Measurements from ENCODE around the gene KREMEN2. TPM values are rescaled to one million over a fixed set of nuclear protein-coding genes. Genes with fewer than 3 reads are reported as not detected.

The KREMEN2 gene
- total and polyA plus RNA-seq, 2 donors (not counting 3 experiments of a cell fraction or from before 2014, with no cell fraction given) = not detected

DNA sequence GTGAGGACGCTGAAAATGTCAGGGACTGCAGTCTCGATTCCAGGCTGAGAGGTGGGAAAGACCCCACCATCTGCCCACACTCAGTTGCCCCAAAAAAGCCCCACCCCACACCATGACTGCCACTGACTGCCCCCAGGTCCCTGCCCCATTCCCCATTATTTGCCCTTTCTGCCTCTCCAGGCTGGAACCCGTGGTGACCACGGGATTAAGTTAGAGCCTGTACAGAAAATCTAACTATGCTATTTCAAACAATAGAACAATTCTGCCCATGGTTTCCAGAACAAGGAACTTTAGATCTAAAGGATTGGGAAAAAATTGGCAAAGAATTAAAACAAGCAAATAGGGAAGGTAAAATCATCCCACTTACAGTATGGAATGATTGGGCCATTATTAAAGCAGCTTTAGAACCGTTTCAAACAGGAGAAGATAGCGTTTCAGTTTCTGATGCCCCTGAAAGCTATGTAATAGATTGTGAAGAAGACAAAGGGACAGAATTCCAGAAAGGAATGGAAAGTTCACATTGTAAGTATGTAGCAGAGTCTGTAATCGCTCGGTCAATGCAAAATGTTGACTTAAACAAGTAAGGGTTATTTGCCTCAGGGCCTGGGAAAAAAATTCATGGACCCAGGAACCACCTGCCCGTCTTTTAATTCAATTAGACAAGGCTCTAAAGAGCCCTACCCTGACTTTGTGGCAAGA is 38.0 kb upstream of the KREMEN2 start:
- Histone ChIP-seq H2AFZ (ENCODE audit: low read depth, low read length) (no peak overlapping the region), H3K9me3 (replicated peaks; ENCODE audit: control insufficient read depth, insufficient read depth, low read length) (no peaks in the 10 kb centered on the region), H3K27ac (ENCODE audit: insufficient read depth, low read depth, low read length) (no peak overlapping the region), H3K27me3 (ENCODE audit: control insufficient read depth in 2 of 2, insufficient read depth in 2 of 2, low read length in 2 of 2) (no peaks in the 10 kb centered on the region), H3K4me3 (replicated peaks in 1 of 3; ENCODE audit: insufficient read depth in 1 of 3, low read depth in 1 of 3, low read length in 3 of 3) (no peak overlapping the region), H3K36me3 (ENCODE audit: control insufficient read depth in 2 of 2, extremely low read depth in 1 of 2, insufficient read depth in 2 of 2, low read length in 2 of 2) (peaks cover 2 to 8% of the 10 kb centered on the region in 2 experiments), H3K9ac (replicated peaks; ENCODE audit: extremely low read depth, insufficient read depth, low read length) (no peak overlapping the region), H3K79me2 (ENCODE audit: control insufficient read depth, insufficient read depth, low read length) (peaks cover 2% of the 10 kb centered on the region), H3K4me1 (ENCODE audit: control insufficient read depth, extremely low read depth, insufficient read depth, low read length) (peaks cover 2% of the 10 kb centered on the region), H3K9me1 (replicated peaks; ENCODE audit: control insufficient read depth, extremely low read depth, insufficient read depth, low read length) (no peaks in the 10 kb centered on the region), H3K4me2 (ENCODE audit: insufficient read depth, low read length) (no peak overlapping the region), H4K20me1 (replicated peaks; ENCODE audit: control insufficient read depth, extremely low read depth, insufficient read depth, low read length) (no peaks in the 10 kb centered on the region)
- intact Hi-C loops (cut with micrococcal nuclease) (no loop called here), dilution Hi-C loops (cut with MboI; ENCODE audit: extremely low pct_ligation_motif_present, low sequenced_read_pairs) (no loop called here)
- TF ChIP-seq FOS (IDR thresholded peaks at IDR 0.05; ENCODE audit: borderline replicate concordance, insufficient read depth, low read length) (no peak), EZH2 (IDR thresholded peaks at IDR 0.05; ENCODE audit: borderline replicate concordance, low read depth, low read length, severe bottlenecking) (no peak), POLR2AphosphoS5 (IDR thresholded peaks at IDR 0.05; ENCODE audit: insufficient read depth, low read depth, low read length) (no peak)
- TF ChIP-seq, protein P1, sequence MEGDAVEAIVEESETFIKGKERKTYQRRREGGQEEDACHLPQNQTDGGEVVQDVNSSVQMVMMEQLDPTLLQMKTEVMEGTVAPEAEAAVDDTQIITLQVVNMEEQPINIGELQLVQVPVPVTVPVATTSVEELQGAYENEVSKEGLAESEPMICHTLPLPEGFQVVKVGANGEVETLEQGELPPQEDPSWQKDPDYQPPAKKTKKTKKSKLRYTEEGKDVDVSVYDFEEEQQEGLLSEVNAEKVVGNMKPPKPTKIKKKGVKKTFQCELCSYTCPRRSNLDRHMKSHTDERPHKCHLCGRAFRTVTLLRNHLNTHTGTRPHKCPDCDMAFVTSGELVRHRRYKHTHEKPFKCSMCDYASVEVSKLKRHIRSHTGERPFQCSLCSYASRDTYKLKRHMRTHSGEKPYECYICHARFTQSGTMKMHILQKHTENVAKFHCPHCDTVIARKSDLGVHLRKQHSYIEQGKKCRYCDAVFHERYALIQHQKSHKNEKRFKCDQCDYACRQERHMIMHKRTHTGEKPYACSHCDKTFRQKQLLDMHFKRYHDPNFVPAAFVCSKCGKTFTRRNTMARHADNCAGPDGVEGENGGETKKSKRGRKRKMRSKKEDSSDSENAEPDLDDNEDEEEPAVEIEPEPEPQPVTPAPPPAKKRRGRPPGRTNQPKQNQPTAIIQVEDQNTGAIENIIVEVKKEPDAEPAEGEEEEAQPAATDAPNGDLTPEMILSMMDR (IDR thresholded peaks at IDR 0.05; ENCODE audit: extremely low read depth in 1 of 2, insufficient read depth in 1 of 2, low read depth in 1 of 2, low read length in 2 of 2) = no peak
- CTCF ChIA-PET = interaction anchor here (0.6 to 2.2 kb wide), 19 partner anchors 10 to 186 kb away, joined by 3 to 36 read pairs (median 12); partner anchors contain the start of genes FLYWCH1 and FLYWCH2
- DNase-seq (ENCODE audit: low read depth, low spot score) (no peak), FAIRE-seq (no peak)
- no TSS peak for BruUV-seq (replicated peaks)
- POLR2A ChIA-PET = no interaction called here

All from endothelial cell of umbilical vein (primary cell).